Measurements from ENCODE around the gene OGFR.

DNA sequence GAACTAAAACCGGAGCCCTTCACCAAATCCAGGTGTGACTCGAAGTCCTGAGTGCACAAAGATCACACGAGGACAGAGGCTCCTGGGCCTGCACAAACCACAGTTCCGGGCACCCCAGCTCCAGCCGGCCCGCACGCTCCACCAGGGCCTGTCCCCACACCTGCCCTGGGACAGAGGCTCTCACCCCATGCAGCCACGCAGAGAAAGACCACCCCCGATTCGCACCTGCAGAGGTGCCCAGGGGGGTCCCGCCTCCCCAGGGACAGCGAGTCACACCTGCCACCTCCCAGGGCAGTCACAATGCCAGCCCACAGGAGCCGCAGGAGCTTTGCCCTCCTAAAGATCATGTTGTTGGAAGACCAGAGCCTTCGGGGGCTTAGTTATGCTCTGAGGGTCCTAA, 33.7 kb upstream of the OGFR start:
- TF ChIP-seq CTCF (conservative IDR thresholded peaks at IDR 0.05) (no peak), ZFX (IDR thresholded peaks at IDR 0.05) (no peak)
